CMK (cell line): ENCODE results near the gene KRT72.

Experiments used
- DNase-seq: peaks from one replicate; pipeline ENCODE4 v3.0.0-alpha.2; 2010; ENCODE audit warnings: low read depth

The KRT72 gene

DNA sequence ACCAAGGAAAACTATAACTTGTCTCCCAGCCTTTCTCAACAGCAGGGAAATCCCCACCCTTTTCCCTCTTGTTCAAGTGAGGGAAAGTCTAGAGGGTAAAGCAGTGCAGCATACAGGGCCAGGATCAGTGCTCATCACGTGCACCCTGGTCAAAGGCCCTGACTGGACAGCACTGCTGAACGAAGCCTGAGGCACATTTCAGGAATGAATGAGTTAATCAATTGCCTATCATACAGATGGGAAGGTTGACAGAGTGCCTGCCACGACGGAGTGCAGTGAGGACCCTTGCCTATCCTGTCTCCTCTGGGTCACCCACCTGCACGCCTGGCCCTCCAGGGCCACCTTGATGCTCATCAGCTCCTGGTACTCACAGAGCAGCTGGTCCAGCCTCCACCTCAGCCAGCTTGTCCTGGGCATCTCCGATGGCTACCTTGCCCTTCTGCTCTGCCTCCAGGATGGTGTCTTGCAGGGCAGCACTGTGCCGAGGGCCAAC, 28.8 kb upstream of the KRT72 start:
- no peak for DNase-seq

DNA sequence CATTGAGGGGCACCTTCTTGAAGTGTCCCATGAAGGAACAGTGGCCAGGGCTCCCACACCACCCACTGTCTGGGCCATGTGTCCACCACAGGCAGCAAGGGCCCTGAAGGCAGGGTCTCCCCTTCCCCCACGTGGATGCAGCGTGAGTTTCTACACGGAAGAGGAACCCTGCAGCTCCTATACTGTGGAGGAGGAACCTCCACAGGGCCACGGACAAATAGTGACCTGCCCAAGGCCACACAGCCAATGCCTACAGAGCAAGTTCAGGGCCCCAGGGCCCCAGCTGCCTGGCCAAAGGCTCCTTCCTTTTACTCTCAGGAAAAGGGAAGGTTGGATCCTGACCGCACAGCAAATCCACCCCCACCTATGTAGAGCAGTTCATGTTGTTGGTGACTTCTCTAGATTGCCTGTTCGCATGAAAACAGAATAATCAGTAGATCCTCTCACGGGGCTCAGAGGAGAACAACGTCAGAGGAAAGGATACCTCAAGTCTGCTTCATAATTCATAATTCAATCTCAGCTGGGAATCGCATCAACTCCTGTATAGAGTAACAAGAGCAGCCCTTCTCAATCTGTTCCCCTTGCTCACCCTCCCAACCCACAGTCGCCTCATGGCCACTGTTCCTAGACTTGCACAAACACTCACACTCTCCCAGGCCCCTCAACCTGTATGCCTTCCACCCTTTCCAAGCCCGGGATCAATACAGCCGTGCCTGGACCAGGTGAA, 28.2 kb upstream of the KRT72 start:
- DNase-seq, result no peak

DNA sequence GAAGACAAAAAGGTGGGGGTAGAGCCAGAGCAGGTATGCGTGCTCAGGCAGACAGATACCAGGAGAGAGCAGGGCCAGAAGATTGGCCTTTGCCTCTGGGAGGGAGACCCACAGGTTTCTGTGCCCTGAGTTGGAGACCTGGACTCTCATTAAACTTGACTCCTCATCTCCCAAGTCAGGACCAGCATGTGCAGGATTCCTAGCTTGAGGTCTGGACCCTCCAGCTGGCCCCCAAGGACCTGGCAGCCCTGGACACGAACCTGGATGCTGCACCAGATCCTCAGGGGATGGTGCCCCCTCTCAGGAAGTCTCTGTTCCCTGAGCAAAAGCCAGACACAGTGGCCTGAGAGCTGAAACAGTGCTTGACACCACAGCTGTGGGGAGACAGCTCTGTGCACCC, 27.6 kb upstream of the KRT72 start:
- DNase-seq, result no peak

DNA sequence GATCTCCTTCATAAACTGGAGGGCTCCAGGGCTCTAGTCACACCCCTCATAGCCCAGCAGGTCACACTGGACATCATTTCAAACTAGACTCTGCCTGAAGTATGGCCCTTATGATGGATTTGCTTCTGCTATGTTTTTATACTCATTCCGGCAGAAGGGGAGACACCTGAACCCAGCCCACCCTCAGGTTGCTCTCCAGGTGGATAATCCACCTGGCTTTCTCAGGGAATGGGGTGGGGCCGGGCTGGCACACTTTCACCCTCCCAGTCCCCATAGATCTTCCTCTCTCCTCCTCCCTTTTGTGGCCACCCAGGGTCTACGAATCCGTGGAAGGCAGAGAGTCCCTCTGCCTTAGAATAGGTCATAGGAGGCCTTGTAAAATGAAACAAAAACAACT, 26.8 kb upstream of the KRT72 start:
- DNase-seq, result no peak

DNA sequence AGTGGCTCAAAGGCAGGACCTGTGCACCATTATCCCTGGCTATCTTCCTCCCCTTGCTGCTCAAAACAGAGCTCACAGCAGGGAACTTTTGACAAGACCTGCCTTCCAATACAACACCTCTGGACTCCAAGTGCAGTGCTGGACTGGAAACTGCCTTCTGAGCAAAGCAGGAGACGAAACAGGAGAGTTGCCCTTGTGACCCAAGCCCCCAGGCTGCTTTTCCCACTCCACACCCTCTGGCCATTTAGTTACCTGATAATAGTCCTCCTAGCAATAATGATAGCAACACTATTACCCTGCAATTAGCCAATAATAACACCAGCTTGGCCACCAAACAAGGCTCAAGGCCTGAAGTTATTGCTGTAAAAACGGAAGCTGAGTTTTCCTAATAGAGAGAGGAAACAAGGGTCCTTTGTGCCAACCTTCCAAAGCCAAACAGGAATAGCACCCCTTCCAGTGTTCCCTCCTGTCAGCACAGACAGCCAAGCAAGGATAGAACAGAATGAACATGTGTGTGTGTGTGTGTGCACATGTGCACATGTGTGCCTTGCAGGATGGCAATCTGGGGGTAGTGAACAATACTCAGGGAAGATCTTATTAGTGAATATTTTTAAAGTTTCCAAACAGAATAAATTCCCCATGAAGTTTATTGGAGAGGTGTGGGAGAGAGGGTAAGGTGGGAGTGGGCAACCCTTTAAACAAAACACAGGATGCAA, 26.3 kb upstream of the KRT72 start:
- no peak for DNase-seq

DNA sequence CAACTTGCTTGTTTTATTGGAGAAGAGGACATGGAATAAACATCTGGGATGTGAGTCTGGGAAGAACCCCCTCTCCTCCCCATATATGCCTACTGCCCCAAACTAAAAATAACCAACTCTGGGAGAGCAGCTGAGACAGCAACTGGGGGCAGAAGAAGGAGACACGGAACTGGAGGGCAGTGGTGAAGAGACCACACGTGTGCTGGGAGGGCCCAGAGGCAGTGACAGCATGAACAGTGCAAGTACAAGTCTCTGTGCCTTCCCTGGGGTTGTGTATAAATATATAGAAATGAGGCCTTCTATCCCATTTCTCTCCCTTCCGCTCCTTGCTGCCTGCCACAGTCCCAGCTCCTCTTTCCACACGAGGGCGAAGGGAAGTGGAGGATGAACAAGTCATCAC, 21.1 kb upstream of the KRT72 start:
- DNase-seq, result no peak

DNA sequence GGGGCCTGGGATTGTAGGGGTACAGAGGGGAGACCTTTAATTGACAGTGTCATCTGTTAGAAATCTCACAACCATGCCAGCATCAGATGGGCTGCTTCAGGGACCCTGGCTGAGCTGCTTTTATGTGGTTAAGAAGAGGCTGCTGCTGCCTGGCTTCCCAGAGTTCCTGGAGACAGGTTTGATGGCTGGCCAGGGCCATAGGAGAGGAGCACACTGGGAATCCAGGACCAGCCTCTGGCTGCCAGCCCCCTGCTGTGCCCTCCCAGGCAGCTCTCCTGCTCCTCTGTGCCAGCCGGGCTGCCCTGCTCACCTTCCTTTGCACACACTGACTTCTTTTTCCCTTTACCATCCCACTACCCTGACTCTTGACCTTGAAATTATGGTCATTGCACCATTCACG, 17.6 kb upstream of the KRT72 start:
- DNase-seq, result no peak

DNA sequence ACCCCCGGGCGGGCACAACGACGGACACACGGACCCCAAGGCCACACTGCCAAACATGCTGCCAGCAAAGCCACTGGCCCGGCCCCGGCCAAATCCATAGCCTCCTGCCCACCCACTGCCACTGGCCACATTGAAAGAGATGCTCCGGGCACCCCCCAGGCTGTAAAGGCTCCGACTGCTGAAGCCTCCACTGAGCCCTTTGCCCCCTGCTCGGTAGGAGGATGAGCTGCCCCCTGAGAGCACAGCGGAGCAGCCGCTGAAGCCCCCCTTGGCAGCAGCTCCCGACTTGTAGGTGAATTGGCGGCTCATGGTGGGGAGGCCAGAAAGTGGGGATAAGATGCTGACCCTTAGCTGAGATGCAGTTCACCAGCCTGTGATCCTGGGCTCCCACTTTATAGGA, 17.0 kb upstream of the KRT72 start, which contains the start of gene KRT73:
Gene KRT73 (minus strand): TSS at position 344 of the 400 bp plus-strand sequence. CDS start 35 bp downstream, at position 309.
- DNase-seq, result no peak

DNA sequence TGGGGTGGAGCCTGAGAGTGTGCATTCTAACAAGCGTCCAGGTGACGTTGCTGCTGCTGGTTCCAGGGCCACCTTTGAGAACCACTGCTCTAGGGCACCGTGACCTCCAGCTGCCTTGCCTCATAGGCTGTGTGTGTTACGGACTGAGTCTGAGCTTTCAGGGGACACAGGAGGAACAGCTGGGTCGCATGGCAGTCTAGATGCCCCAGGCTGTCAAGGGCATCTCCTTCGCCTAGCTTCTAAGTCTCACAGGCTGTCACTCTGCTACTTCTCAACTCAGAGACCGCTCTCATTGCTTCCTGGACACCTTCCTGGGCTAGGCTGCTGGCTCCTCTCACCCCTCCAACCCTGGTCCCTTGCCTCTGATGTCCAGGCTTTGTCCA, 16.1 kb upstream of the KRT72 start:
- no peak for DNase-seq

DNA sequence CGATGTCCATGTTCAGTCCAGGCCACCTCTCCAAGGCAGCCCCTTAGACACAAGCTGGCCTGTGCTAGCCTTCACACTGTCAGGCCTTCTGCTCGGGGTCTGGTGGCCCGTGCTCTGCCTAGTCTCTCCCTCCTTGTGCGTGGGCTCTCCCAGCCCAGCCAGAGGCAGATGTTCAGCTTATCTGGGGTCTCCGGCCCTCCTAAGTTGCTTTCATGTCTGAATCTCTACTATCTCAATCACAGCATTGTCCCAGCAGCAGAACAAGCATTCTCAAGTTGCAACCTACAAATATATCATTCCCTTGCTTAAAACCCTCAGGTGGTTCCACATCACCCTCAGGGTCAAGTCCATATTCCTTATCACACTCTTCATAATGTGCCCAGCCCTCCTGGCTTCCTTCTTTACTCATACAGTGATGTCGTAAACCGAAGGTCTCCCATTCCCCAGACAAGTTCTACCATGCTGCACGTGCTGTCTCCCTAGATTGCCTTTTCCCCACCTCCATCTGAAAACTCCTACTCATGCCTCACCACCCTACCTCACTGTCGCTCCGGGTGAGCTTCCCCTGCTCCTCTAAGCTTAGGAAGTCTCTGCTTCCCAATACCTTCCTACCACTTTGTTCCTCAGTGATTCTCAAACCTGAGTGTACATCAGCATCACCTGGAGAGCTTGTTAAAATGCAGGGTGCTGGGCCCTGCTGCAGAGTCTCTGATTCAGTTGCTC, 15.6 kb upstream of the KRT72 start:
- DNase-seq, result no peak

DNA sequence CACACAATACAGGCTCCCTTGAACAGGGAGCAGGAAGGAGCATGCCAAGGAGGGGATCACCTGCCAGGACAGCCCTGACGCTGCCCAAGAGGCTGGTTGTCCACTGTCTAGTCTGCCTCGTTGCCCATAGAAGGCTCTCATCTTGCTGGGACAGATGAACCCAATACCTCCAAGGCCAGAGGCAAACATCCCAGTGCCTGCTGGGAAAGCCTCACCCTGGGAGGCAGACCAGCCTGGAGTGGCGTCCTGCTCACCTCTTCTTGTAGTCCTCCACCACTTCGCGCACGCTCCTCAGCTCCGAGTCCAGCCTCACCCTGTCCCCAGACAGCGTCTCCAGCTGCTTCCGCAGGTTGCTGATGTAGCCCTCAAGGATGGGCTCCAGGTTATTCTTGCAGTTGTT, 14.6 kb upstream of the KRT72 start:
- no peak for DNase-seq

DNA sequence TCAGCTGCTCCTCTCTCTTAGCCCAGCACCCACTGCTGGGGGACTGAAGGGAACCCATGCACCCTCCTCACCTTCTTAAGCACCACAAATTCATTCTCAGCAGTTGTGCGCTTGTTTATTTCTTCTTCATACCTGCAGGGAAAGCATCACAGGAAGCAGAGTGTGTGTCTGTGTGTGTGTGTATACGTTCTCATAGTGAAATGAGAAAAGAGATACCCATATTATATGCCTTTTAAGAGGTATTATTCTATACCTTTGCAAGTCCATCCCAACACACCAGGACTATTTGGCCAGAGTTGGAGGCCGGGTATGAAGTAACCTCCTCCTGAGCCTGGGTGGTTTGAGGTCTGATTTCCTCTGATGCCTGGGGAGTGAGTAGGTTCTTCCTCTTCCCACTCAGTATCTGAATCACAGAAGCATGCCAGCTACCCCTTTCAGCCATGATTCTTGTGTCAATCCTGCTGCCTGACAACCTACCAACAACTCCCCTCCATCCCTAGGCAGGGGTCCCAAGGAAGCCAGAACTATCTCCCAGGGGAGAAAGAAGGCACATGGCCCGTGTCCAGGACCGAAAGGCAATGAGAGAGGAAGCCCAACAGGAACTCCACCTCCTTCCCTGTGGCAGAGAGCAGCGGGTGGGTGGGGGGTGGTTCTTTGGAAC, 14.1 kb upstream of the KRT72 start:
- no peak for DNase-seq

DNA sequence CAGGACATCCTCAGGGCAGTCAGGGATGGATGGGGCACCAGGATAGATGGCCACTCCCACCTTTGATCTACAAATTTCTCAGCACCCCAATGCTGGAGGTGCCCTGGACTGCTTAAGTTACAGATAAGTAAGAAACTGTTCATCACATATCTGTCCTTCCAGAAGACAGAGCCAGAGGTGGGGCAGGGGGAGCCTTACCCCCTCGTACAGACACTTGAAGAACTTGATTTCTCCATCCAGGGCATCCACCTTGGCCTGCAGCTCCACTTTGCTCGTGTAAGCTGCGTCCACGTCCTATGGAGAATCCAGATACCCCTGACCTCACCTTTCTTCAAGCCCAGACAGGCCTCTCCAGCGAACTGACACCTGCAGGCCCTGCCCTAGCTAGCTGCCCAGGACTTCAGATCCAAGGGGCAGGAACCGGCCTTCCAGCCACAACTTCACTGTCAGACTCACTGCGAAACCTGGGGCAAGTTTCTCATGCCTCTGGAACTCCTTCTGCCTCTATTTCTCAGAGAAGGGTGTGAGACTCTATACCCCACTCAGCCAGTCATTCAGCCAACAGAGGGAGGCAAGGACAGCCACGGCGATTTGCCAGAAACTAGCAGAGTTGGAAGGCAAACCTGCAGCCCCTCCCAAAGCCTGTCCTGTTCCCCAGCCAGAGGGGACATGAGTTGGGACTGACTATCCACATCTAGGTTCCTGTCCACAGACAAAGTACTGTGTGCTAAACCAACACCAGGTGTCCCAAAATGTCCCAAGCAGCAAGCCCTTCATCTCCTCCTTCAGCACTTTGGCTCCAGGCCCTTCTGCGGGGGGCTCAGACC, 13.3 kb upstream of the KRT72 start:
- DNase-seq, result no peak

DNA sequence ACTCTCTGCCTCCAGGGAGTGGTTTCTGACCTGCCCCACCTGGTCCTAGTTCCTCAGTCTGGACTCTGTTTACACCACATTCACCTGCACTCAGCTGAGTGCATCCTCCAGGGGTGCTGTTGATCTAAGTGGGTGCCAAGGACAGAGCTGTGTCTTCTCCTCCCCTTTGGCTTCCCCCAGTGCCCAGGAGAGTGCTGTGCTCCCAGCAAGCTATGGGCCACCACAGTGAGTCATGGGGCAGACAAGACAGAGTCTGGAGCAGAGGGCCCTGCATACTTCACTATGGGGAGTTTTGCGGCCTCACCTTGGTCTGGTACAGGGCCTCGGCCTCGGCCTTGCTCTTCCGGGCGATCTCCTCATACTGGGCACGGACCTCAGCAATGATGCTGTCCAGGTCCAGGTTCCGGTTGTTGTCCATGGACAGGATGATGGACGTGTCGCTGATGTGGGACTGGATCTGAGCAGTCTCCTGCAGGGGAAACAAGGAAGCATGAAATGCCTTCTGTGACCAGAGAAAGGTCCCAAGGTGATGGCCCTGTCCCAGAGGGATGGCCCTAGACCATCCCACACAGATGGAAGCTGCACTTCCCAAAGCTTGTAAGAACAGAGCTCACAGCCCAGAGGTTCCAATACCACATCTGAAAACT, 12.2 kb upstream of the KRT72 start:
- no peak for DNase-seq

DNA sequence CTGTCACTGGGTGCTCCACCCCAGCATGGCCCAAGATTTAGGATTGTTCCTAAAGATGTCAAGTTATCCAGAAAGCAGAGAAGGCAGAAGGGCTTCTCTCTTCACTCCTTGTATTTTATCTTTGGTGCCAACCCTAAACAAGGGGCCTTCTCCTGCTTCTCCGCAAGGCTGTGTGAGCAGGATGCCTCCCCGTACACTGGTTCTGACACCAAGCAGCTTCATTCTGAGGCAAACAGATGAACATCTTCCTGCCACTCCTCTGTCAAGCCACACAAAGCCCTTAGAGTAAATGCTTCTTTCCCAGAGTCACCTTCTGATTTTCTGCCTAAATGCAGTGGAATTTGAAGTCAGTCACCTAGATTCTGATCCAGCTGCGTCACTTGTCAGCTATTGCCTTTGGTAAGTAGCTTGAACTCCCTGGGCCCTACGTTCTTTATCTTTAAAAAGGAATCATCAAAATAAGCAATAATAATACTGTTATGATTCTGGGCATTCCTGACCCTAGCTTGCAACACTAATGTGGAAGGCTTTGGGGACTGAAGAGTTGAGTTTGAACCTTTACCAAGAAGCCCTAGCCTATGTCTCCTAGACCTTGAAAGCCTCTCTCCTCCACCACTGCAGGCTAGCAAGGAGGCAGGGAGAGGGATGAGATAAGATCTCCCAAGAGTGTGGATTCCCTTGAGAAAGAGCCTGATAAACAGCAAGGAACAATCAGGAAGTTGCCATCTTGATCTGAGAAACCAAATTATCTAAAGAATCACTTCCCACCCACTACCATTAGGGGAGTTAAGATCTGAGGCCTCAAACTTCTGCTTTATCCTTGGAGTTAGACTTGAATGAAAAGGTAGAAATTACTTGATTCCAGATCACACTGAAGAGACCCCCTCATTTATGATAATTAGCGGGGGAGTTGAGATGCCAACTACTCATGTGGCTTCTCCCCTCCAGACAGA, 11.4 kb upstream of the KRT72 start:
- no peak for DNase-seq

DNA sequence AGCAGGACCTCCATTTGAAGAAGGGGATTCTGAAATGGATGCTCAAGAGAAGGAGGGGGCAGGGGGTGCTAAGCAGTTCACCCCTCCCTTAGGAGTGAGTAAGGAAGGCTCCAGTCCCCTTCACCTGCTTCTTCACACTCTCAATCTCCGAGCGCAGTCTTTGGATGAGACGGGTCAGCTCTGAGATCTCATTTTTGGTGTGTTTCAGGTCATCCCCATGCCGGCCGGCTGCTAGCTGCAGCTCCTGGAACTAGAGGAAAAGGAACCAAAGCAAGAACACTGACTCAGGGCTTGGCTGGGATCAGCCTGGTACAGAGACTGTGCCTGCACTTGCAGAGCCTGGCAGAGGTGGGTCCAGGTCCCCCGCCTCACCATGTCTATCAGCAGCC, 9.8 kb upstream of the KRT72 start:
- no peak for DNase-seq

DNA sequence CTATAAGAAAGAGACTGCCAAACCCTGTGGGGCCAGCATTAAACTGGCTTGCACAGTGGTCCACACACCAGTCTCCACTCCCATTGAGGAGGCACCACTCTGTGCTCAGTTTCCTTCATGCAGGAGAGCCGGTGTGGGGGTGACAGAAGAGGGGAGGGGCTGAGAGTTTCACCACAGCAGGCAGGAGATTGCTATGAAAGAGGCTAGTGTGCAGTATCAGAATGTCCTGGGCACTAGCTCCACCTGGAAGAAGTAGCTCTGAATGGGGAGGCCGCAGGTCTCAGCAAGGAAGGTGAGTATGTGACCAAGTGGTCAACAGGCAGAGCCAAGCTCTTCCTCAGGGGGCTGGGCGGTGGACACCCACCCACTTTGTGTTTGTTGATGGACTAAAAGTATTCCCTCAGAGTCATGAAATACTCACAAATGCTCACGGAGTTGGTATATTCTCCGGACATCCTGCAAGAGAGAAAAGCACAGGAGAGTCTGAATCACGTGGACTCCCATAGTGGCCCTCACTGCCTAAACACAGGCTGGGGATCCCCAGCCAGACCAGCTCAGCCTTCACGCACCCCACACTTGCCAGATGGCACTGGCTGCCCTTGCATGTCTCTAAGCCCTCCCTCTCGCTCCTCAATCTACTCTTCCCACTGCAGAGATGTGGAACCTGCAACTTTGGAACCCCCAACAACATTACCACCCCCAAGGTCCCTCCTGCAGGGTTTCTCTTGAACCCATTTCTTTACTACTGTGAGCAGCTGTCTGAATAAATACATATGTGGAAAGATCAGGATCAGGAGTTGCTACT, 7.8 kb upstream of the KRT72 start:
- no peak for DNase-seq

DNA sequence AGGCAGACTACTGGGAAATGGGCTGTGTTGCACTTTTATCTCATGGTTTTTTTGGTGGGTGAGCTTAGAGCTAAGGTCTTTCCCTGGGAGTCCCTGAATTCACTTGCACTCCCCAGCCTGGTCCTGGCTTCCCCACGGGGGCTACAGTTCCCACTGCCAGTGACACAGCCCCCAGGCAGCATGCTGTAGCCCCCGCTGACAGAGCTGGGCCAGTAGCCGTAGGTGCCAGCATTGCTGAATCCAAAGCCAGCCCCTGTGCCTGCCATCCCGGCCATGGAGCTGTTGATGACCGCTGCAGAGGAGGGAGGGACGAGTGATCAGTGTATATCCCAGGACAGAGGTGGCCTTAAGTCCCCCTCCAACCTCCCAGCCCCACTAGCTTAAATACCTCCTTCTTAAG, 6.9 kb upstream of the KRT72 start:
- DNase-seq, result no peak

DNA sequence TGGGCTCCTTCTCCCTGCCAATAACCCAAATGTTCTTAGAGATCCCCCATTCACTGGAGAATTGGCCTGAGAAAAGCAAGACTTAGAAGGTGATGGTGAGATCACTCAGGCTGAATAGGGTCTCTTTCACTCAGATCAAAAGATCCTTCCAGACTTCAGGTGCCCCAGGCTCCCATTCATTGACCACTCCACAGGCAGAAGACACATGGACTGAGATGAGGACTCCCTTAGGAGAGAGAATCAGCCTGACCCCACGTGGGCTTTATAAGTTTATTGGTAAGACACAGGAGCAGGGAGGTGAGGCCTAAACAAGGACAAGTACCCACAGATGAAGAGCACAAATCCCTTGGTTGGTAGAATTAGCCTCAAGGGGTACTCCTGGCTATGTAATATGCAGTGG, 6.1 kb upstream of the KRT72 start:
- DNase-seq, result no peak
